GM12892 (cell line): ENCODE data around the gene BMP2K.

Experiments used
- POLR2A ChIP-seq: IDR thresholded peaks from 2 replicates; pipeline ENCODE4 v1.6.1; 2011; ENCODE audit warnings: low read depth, low read length, control low read depth
- POLR2AphosphoS5 ChIP-seq: IDR thresholded peaks from 2 replicates; pipeline ENCODE4 v1.6.1; 2011; ENCODE audit warnings: low read depth, low read length, control low read depth

- TF ChIP-seq POLR2A (no peak), POLR2AphosphoS5 (no peak)
These were observed 154.0 kb downstream of the BMP2K start for GRCh38 chr4:78930016-78930629.
